CD4-positive, CD25-positive, alpha-beta regulatory T cell (primary cell): Measurements from ENCODE around the gene LAMB4. TPM values are rescaled to one million over a fixed set of nuclear protein-coding genes. Genes with fewer than 3 reads are reported as not detected.

Source experiments
- ATAC-seq, 2 donors: fragments of 150-1000 bp; cut with Tn5 transposase; one replicate each; pipeline ENCODE4 v1.10.0; 2021; ENCODE audit warnings: low read depth in 2 of 2, moderate number of reproducible peaks in 2 of 2, moderate library complexity in 1 of 2
- DNase-seq, 3 donors: peaks; one replicate each; pipeline versions ENCODE4 v3.0.0 to v3.0.0-alpha.2; 2012 to 2022; ENCODE audit warnings: mixed read lengths in 1 of 3
- H3K27ac ChIP-seq: one replicate; pipeline ENCODE4 v1.7.0; 2013; ENCODE audit warnings: mild to moderate bottlenecking, low read length; ENCODE audit not compliant: insufficient read depth, poor library complexity, severe bottlenecking
- H3K27me3 ChIP-seq: one replicate; pipeline ENCODE4 v1.7.0; 2013; ENCODE audit warnings: low read length; ENCODE audit not compliant: control insufficient read depth, insufficient read depth
- H3K36me3 ChIP-seq: one replicate; pipeline ENCODE4 v1.7.0; 2013; ENCODE audit warnings: mild to moderate bottlenecking, low read length, moderate library complexity; ENCODE audit not compliant: control insufficient read depth, insufficient read depth
- H3K4me1 ChIP-seq: 2 replicates; pipeline ENCODE4 v1.7.0; 2013; ENCODE audit warnings: mild to moderate bottlenecking, low read length; ENCODE audit not compliant: insufficient read depth, control insufficient read depth, poor library complexity, severe bottlenecking
- H3K4me3 ChIP-seq: one replicate; pipeline ENCODE4 v1.7.0; 2013; ENCODE audit warnings: low read depth, mild to moderate bottlenecking, low read length, moderate library complexity
- H3K9me3 ChIP-seq, 2 experiments: 1 replicate in 1 of 2; 2 replicates in 1 of 2; pipeline ENCODE4 v1.7.0; 2013; ENCODE audit warnings: low read length in 2 of 2, mild to moderate bottlenecking in 1 of 2, moderate library complexity in 1 of 2; ENCODE audit not compliant: control insufficient read depth in 2 of 2
- H3K27ac Mint-ChIP-seq, 3 donors: one replicate each; pipeline ENCODE4 v1.8.0; 2020 to 2022; ENCODE audit warnings: mild to moderate bottlenecking in 3 of 3, mixed read lengths in 3 of 3, moderate library complexity in 2 of 3
- H3K27me3 Mint-ChIP-seq: one replicate; pipeline ENCODE4 v1.8.0; 2022; ENCODE audit warnings: mild to moderate bottlenecking, mixed read lengths
- H3K36me3 Mint-ChIP-seq: one replicate; pipeline ENCODE4 v1.8.0; 2020; ENCODE audit warnings: mixed read lengths
- H3K4me1 Mint-ChIP-seq, 4 donors: one replicate each; pipeline ENCODE4 v1.8.0; 2020 to 2022; ENCODE audit warnings: mixed read lengths in 4 of 4, mild to moderate bottlenecking in 1 of 4
- H3K4me3 Mint-ChIP-seq, 4 donors: one replicate each; pipeline ENCODE4 v1.8.0; 2020 to 2022; ENCODE audit warnings: mild to moderate bottlenecking in 4 of 4, mixed read lengths in 4 of 4, moderate library complexity in 3 of 4
- H3K9me3 Mint-ChIP-seq, 7 donors: one replicate each; pipeline ENCODE4 v1.8.0; 2020 to 2022; ENCODE audit warnings: mixed read lengths in 7 of 7, mild to moderate bottlenecking in 3 of 7, moderate library complexity in 2 of 7
- polyA plus RNA-seq, 4 donors: library from polyadenylated mRNA; unstranded; fragments of 300-500 nt; fragmentation: Illumina TruSeq; gene quantifications; one replicate each; pipeline ENCODE4 v1.2.3, GENCODE V29; 2021
- total RNA-seq: library from RNA; stranded (reverse); gene quantifications from one replicate; pipeline ENCODE4 v1.2.3, GENCODE V29; 2022

Gene LAMB4
- total and polyA plus RNA-seq, 5 donors from 2014 or later, result not detected

DNA sequence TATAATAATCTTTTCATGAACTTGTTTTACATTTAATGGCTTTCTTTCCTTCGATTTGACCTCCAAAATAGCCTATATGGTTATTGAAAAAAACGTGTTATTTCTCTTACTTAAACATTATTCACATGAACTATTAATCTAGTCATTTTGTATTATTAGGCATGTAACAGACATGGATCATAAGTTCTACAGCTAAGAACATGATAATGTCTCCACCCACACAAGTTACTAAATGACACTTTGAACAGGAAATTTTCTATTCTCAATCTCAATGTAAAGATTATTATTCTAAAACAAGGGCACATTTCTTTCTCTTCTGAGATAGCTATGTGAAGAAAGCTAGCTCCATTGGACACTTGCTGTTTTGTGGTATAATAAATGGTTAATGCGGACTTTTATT, 10.0 kb downstream of the LAMB4 start:
- no peak overlapping the region for H3K27ac Mint-ChIP-seq
- H3K9me3 ChIP-seq, result no peaks in the 10 kb centered on the region
- no peaks in the 10 kb centered on the region for H3K4me1 ChIP-seq
- no peaks in the 10 kb centered on the region for H3K4me1 Mint-ChIP-seq
- H3K4me3 Mint-ChIP-seq, result no peak overlapping the region
- DNase-seq (no peak), ATAC-seq (no peak)
- H3K4me3 ChIP-seq, result no peak overlapping the region
- no peaks in the 10 kb centered on the region for H3K36me3 Mint-ChIP-seq
- no peak overlapping the region for H3K27ac ChIP-seq
- peaks cover 11% of the 10 kb centered on the region for H3K27me3 Mint-ChIP-seq
- H3K27me3 ChIP-seq, result no peaks in the 10 kb centered on the region
- no peaks in the 10 kb centered on the region for H3K36me3 ChIP-seq
- H3K9me3 Mint-ChIP-seq, result peaks cover 0 to 3% (median 0%) of the 10 kb centered on the region in 7 donors

DNA sequence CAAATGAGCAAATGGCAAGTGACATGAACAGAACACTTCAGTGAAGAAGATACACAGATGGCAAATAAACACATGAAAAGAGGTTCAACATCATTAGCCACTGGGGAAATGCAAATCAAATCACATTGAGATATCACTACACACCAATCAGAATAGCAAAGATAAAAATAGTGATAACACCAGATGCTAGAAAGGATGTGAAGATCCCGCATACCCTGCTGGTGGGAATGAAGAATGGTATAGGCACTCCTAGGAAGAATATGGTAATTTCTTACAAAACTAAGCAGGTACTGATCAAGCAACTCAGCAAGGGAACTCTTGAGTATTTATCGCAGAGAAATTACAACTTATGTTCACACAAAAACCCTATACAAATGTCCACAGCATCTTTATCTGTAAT, 11.2 kb downstream of the LAMB4 start:
- no peak overlapping the region for H3K4me3 Mint-ChIP-seq
- no peak for ATAC-seq
- peaks cover 0 to 3% (median 0%) of the 10 kb centered on the region in 7 donors for H3K9me3 Mint-ChIP-seq
- Histone ChIP-seq H3K9me3 (no peaks in the 10 kb centered on the region), H3K4me3 (no peak overlapping the region), H3K36me3 (no peaks in the 10 kb centered on the region), H3K27ac (no peak overlapping the region), H3K4me1 (no peaks in the 10 kb centered on the region), H3K27me3 (no peaks in the 10 kb centered on the region)
- no peaks in the 10 kb centered on the region for H3K36me3 Mint-ChIP-seq
- peaks cover 11% of the 10 kb centered on the region for H3K27me3 Mint-ChIP-seq
- H3K4me1 Mint-ChIP-seq, result no peaks in the 10 kb centered on the region
- H3K27ac Mint-ChIP-seq, result no peak overlapping the region
- no peak for DNase-seq

DNA sequence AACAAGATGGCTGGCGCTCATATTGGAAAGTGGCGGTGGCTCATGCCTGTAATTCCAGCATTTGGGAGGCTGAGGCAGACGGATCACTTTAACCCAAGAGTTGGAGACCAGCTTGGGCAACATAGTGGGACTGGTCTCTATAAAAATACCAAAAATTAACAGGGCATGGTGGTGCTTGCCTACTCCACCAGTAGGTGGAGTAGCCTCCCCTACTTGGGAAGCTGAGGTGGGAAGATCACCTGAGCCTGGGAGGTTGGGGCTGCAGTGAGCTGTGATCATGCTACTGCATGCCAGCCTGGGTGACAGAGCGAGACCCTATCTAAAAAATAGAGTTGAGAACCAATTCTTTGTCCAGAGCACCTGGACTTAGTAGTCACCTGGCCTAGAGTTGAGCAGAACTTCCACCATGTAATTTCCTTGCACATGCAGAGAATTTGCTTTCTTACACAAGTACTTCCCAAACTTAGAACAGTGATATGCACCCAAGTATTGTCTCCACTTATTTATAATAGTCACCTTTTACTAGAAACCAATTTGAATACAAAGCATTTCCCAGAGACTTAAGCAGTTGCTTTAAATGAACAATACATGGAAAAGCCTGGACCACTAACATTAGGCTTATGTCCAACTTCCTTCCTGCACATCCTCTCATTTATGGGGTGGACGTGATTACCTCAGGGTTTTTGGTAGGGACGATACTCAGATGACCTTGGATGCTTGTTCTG, 15.9 kb downstream of the LAMB4 start:
- Mint-ChIP-seq H3K4me1 (no peaks in the 10 kb centered on the region), H3K36me3 (no peaks in the 10 kb centered on the region), H3K4me3 (no peak overlapping the region), H3K27me3 (peaks cover 17% of the 10 kb centered on the region), H3K27ac (no peak overlapping the region), H3K9me3 (peaks cover 0 to 3% (median 0%) of the 10 kb centered on the region in 7 donors)
- no peak overlapping the region for H3K4me3 ChIP-seq
- no peaks in the 10 kb centered on the region for H3K27me3 ChIP-seq
- DNase-seq (peak in 1 of 3 donors; percentile 9), ATAC-seq (no peak)
- no peaks in the 10 kb centered on the region for H3K9me3 ChIP-seq
- no peaks in the 10 kb centered on the region for H3K36me3 ChIP-seq
- no peaks in the 10 kb centered on the region for H3K4me1 ChIP-seq
- no peak overlapping the region for H3K27ac ChIP-seq

DNA sequence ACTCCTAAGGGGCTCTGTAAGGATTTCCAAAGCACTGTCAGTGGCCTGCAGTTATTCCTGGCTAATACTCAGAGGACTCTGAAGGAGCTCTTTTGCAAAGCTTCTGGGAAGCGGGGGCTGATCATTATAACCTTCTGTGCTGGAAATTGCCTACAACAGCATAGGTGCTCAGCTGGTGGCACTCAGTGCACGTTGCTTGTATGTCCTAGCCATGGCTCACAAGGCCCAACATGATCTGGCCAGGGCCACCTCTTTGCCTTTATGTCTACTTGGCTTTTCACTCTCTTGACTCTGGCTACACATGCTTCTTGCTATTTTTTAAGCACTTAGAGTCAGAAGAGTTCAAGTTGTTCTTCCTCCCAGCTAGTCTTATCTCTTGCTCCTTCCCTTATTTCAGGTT, 17.5 kb downstream of the LAMB4 start:
- no peak overlapping the region for H3K27ac Mint-ChIP-seq
- H3K4me1 Mint-ChIP-seq, result no peaks in the 10 kb centered on the region
- H3K9me3 Mint-ChIP-seq, result peaks cover 0 to 3% (median 0%) of the 10 kb centered on the region in 7 donors
- H3K27ac ChIP-seq, result no peak overlapping the region
- no peak overlapping the region for H3K4me3 ChIP-seq
- H3K36me3 Mint-ChIP-seq, result no peaks in the 10 kb centered on the region
- DNase-seq, result no peak
- H3K4me1 ChIP-seq, result no peaks in the 10 kb centered on the region
- H3K36me3 ChIP-seq, result no peaks in the 10 kb centered on the region
- no peak overlapping the region for H3K4me3 Mint-ChIP-seq
- peaks cover 19% of the 10 kb centered on the region for H3K27me3 Mint-ChIP-seq
- H3K9me3 ChIP-seq, result no peaks in the 10 kb centered on the region
- no peaks in the 10 kb centered on the region for H3K27me3 ChIP-seq
- ATAC-seq, result no peak

DNA sequence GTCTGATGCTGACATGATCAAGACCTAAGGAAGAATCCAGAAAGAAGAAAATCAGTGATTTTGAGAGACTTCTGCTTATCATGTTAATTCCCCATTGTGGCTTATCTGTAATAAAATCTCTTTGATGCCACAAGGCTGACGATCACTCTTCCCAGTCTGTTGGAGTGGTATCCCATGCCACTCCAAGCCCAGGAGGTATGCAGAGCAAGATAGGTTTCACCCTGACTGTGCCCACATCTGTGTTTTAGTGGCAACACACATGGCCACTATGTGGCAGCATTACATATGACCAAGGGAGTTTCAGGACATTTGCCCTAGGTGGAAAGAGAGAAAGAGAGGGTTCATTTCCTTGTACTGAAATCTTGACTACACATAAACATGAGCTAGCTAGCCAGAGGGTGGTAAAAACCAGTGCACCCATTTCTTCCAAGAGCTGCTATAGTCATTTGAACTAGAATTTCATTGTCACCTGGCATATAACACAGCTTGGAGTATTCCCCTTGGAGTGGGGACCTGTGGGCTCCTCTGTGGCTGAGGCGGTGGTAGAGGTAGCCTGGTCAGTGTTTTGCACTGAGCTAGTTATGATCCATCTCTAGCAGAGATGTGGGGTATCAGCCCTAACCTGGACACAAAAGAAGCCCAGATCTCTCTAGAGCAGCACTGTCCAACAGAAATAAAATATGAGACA, 20.8 kb downstream of the LAMB4 start:
- Mint-ChIP-seq H3K36me3 (no peaks in the 10 kb centered on the region), H3K4me3 (no peak overlapping the region), H3K27me3 (peaks cover 13% of the 10 kb centered on the region), H3K4me1 (no peaks in the 10 kb centered on the region), H3K27ac (no peak overlapping the region), H3K9me3 (peaks cover 0 to 2% (median 0%) of the 10 kb centered on the region in 7 donors)
- Histone ChIP-seq H3K4me1 (no peaks in the 10 kb centered on the region), H3K4me3 (no peak overlapping the region), H3K36me3 (no peaks in the 10 kb centered on the region), H3K27ac (no peak overlapping the region), H3K9me3 (no peaks in the 10 kb centered on the region), H3K27me3 (no peaks in the 10 kb centered on the region)
- DNase-seq, result peak in 1 of 3 donors; percentile 14
- ATAC-seq, result no peak

DNA sequence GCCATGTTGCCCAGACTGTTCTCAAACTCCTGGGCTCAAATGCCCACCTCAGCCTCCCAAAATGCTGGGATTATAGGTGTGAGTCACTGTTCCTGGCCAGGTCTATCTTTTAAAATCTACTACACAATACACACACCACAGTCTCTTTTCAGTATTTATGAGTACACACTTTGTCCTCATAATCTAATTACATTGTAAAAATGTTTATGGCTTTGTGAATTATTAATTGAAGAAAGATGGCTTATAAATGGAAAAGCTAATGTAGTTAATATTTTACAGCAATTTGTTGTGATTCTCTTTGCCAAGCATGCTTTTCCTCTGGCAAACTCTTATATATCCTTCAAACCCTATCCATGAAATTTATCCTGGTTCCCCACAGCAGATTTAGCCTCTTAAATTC, 22.0 kb downstream of the LAMB4 start:
- ATAC-seq (no peak), DNase-seq (no peak)
- Histone ChIP-seq H3K4me3 (no peak overlapping the region), H3K36me3 (no peaks in the 10 kb centered on the region), H3K9me3 (no peaks in the 10 kb centered on the region), H3K27ac (no peak overlapping the region), H3K27me3 (no peaks in the 10 kb centered on the region), H3K4me1 (no peaks in the 10 kb centered on the region)
- H3K36me3 Mint-ChIP-seq, result no peaks in the 10 kb centered on the region
- H3K27ac Mint-ChIP-seq, result no peak overlapping the region
- no peak overlapping the region for H3K4me3 Mint-ChIP-seq
- H3K27me3 Mint-ChIP-seq, result peaks cover 18% of the 10 kb centered on the region
- H3K4me1 Mint-ChIP-seq, result no peaks in the 10 kb centered on the region
- peaks cover 0 to 2% (median 0%) of the 10 kb centered on the region in 7 donors for H3K9me3 Mint-ChIP-seq

DNA sequence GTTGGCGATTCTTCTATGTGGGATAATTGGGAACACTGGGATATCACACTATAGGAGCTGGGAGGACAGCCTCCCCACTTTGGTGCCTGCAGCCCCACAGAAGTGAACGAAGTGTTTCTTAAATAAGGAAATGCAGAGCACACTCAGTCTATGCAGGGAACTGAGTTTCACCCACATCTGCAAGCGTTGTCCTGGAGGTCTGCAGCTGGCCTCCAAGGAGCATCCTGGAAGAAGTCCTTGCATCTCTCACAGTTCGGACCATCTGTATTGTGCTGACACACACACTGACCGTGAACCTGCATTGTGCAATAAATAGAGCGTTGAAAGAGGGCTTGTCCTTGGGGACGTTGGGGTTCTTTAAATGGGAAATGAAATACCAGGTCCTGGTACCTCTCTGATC, 25.8 kb downstream of the LAMB4 start:
- no peaks in the 10 kb centered on the region for H3K9me3 ChIP-seq
- no peak overlapping the region for H3K27ac ChIP-seq
- Mint-ChIP-seq H3K4me1 (no peaks in the 10 kb centered on the region), H3K36me3 (no peaks in the 10 kb centered on the region), H3K9me3 (no peaks in the 10 kb centered on the region), H3K27me3 (peaks cover 13% of the 10 kb centered on the region), H3K27ac (no peak overlapping the region), H3K4me3 (no peak overlapping the region)
- no peaks in the 10 kb centered on the region for H3K4me1 ChIP-seq
- no peaks in the 10 kb centered on the region for H3K27me3 ChIP-seq
- H3K36me3 ChIP-seq, result no peaks in the 10 kb centered on the region
- DNase-seq (no peak), ATAC-seq (no peak)
- no peak overlapping the region for H3K4me3 ChIP-seq
